HG03025 (cell line): Measurements from ENCODE around the gene TMEM201.
"Not testable (repeated sequence)": the region's sequence is repeated elsewhere in the genome, so short reads cannot be mapped to it uniquely, and the experiment has no call there.

ENCODE experiments used
- ATAC-seq: cut with Tn5 transposase; IDR thresholded peaks from one replicate; pipeline ENCODE4 v1.9.1; 2021; ENCODE audit warnings: mild to moderate bottlenecking, moderate library complexity; ENCODE audit not compliant: unreplicated experiment, low FRiP score

Gene TMEM201

GRCh38 chr1:9615316-9616063 is 26.8 kb downstream of the TMEM201 start:
- no peak for ATAC-seq

- ATAC-seq = no peak
Observed at GRCh38 chr1:9618909-9619679, 30.4 kb downstream of the TMEM201 start.

- no peak for ATAC-seq
Observed at GRCh38 chr1:9621032-9621431, 32.3 kb downstream of the TMEM201 start.

- ATAC-seq = no peak
Observed at GRCh38 chr1:9624081-9624480, 35.4 kb downstream of the TMEM201 start.

DNA sequence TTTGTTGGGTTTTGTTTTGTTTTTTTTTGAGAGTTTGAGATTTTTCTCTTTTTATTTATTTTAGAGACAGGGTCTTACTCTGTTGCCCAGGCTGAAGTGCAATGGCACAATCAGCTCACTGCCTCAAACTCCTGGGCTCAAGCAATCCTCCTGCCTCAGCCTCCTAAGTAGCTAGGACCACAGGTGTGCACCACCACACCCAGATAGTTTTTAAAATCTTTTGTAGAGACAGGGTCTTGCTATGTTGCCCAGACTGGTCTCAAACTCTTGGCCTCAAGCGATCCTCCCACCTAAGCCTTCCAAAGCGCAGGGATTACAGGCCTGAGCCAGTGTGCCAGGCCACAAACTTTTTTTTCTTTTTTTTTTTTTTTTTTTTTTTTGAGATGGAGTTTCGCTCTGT is 36.3 kb downstream of the TMEM201 start:
- not testable (repeated sequence) for ATAC-seq

DNA sequence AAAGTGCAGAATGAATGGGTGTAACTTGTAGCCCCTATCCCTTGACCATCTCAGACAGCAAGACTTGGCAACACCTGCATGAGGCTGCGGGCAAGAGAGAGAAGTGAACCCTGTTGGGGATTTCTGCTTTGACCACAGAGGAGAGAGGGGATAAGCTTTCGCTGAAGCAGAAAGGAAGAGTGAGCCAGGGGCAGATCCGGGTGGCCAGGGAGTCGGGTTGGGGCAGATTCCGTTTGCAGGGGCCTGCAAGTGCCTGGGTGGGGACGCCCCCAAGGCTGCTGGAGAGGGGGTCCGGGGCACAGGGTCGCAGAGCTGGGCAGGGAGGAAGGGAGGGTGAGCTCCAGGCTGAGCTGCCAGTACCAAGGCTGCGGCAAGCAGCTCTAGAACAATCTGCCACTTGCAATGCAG is 37.5 kb downstream of the TMEM201 start:
- no peak for ATAC-seq

DNA sequence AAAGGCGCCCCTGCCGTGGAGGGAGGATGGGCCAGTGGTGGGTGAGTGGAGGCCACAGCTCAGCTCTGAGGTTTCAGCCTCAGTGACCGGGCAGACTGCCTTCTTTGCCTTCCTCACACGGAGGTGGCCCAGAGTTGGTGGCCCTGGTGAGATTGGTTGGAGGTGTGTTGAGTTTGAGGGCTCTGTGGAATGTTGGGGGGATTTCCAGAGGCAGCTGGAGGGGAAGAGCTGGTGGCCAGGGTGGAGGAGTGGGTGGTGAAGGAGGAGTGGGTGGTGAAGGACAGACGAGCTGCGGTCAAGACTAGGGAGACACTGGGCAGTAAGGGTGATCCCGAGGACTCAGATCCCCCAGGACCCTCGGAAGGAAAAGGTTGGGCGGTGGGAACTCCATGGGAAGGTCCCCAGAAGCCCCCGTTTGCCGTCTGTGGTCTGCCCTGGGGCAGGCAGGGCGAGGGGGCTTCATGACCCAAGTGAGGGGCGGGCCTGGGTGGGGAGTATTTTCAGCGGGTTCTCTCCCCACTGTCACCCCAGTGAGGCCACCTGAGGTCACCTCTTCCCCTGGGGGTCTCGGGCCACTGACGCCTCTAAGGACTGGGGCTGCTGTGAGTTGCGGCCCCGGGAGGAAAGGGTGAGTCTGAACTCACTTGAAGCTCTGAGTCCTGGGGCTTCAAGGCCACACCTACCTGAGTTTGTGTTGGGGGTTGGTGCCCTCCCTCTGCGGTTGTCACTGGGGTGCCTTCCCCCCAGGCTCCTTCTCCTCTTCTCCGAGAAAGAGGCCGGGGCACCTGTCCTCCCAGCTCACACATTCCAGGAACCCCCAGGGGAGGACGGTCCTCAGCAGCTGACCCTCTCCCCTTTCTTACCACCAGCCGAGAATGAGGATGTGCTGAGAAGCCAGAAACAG is 40.1 kb downstream of the TMEM201 start:
- no peak for ATAC-seq

DNA sequence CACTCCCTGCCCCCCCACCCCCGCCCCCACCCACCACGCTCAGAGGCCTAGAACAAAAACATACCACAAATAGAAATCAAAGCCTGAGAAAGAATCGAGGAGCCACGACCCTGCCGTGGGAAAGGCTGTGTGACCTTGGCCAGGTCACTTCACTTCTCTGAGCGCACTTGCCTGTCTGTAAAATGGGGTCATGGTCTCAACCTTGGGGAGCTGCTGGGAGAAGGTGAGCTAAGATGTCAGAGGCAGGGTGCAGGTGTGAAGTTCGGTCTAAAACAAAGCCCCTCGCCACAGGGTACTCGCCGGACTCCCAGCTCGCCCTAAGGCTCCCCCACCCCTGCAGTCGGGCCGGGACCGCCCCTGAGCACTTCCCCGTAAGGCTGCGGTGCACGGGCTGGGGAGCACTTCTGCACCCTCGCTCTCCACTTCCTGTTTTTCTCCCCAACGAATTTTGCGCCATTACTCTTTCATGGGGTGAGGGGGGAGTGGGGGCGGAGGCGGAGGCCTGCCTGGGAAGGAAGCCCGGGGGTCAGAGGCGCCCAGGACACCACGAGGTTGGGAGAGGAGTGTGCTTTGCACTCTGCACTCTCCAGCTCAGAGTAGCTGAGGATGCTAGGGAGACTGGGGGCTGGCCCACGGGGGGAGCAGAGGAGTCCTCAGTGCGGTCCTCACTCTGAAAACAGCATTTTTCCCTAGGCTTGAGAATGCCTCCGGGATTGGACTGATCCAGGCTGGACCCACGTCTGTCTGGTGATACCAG is 40.9 kb downstream of the TMEM201 start:
- ATAC-seq = no peak

GRCh38 chr1:9630331-9631111 is 41.8 kb downstream of the TMEM201 start:
- ATAC-seq = no peak

DNA sequence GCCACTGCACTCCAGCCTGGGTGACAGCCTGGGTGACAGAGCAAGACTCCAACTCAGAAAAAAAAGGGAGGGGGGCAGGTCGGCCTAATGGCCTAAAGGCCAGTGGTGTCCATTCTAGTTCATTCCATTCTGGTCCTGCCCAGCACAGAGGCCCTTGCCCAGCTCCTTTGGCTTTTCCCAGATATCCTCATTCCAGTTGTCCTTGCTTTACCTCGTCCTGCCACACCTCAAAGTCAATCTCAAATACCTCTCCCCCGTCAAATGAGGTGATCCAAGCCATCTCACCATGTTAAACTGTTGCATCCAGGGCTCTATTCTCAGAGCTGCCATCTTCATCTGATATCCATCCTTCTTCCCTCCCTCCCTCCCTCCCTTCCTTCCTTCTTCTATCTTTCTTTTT is 42.9 kb downstream of the TMEM201 start:
- ATAC-seq = no peak

DNA sequence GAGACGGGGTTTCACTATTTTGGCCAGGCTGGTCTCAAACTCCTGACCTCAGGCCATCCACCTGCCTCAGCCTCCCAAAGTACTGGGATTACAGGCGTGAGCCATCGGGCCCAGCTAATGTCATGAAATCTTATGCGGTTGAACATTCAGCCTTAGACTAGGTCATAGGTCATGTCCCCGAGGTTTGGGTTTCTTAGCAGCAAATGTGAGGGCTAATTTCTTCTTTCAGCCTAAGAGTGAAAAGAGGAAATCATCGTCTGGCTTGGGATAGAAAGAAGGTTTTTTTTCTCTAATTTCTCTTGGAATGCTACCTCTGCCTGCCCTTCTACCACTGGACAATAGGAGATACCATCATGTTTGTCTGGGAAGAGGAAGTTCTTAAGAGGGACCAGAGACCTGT is 44.8 kb downstream of the TMEM201 start:
- ATAC-seq = no peak

- no peak for ATAC-seq
Observed at GRCh38 chr1:9634582-9634981, 45.9 kb downstream of the TMEM201 start.

DNA sequence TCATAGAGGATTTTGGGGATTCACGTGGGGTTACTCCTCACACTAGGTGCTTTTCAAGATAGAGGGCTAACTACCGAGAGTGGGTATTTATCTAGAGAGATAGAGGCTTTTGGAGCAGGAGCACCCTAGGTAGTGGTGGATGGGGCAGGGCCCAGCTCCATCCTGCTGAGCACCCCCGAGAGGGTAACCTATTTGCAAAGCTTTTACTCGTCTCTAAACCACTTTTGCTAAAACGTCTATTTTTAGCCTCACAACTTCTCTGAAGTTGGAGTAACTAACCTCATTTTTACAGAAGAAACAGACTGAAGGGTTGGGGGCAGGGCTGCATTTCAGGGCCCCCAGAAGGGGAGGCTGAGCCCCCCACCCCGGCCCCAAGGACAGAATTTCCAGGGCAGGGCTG is 50.5 kb downstream of the TMEM201 start:
- no peak for ATAC-seq

DNA sequence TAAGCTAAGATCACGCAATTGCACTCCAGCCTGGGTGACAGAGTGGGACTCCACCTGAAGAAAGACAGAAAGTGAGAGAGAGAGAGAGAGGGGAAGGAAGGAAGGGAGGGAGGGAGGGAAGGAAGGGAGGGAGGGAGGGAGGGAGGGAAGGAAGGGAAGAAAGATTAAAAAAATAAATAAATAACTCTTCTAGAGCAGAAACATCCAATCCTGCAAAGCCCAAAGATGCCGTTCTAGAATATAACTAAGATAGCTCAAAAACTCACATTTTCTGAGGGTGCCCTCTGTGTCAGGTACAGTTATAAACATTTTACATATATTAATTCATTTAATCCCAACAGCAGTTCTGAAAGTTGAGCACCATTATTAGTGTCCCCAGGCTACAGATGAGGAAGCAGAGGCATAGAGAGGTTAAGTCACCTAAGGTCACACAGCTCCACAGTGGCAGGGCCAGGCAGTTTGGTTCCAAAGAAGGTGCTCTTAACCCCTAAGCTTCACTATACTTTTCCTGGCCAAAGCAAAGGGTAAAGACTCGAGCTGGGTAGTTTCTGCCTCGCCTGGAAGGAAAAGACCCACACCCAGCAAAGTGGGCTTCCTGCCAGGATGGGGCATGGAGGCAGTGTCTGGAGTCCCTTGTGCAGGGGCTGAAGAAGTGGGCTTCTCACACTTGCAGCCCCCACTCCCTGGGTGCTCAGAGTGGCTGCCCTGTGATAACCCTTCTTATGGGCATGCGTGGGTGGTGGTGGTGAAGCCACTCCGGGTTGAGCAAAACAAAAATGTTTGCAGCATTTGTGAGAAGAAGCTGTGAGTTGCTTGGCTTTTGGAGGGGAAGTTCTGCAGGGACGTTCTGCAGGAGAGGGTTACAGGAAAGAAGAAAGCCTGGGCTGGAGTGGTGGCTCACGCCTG is 54.9 kb downstream of the TMEM201 start:
- no peak for ATAC-seq

DNA sequence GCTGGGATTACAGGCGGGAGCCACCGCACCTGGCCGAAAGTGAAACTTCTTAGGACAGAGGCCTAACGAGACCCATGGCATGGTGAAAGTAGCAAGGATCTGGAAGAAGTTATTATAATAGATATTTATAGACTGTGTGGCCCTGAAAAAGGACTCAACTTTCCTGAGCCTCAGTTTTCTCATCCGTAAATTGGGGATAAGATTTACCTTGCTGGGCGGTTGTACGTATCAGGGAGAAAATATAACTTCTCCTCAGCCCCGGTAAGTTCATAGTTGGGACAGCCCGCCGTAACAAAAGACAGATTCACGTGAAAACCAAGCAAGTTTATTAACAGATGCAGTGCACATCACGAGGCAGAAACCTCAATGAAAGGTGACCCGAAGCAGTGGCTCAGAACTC is 57.3 kb downstream of the TMEM201 start:
- ATAC-seq = no peak

DNA sequence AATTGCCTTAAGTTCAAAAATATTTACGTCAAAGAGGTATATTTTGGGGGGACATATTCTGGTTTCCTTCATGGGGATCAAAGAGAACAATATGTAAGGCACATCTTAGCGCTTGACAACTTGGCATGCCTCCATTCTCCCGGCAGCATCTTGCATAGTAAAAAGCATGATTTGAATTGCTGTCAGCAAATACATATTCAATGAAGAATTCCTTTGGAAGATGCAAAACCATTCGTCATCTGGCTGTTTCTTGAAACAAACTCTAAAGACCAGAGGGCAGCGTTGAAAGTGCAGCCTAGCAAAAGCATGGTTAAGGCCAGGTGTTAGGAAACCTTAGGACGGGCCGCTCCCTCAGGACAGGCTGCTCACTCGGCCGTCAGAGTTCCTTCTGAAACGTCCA is 59.5 kb downstream of the TMEM201 start:
- no peak for ATAC-seq

DNA sequence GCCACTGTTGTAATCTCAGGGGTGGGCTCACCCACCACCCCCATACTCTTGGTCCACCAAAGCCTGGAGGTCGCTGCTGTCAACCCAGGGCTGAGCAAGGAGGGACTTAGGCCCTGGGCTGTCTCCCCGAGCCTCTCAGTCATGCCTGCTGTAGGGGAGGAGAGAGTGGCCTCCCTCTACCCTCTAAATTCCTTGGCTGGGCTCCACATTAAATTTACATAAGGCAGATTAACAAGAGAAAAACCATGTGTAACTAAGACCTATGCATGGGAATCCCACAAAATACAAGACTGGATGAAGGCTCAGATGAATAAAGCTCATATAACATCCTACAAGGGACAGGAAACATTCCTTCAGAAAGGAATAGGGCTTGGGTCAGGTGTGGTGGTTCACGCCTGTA is 61.1 kb downstream of the TMEM201 start:
- ATAC-seq = no peak

GRCh38 chr1:9651220-9651564 is 62.5 kb downstream of the TMEM201 start:
- no peak for ATAC-seq
